ENCODE data around the gene DOCK4.

Gene DOCK4

GRCh38 chr7:111710839-111711380, 495.3 kb downstream of the DOCK4 start:
- H2BK12ac ChIP-seq (ENCODE audit: low read length): no peak overlapping the region

GRCh38 chr7:111708072-111708471, 498.1 kb downstream of the DOCK4 start:
- Histone ChIP-seq H4K91ac (ENCODE audit: low read depth, low read length) (no peak overlapping the region), H3K9ac (ENCODE audit: low read length) (no peak overlapping the region), H4K8ac (ENCODE audit: low read depth, low read length) (no peak overlapping the region), H3K36me3 (ENCODE audit: control insufficient read depth in 1 of 2, insufficient read depth in 2 of 2, low read length in 2 of 2) (no peaks in the 10 kb centered on the region), H3K14ac (ENCODE audit: low read length) (no peak overlapping the region), H3K4me2 (ENCODE audit: low read length) (no peak overlapping the region), H2BK5ac (ENCODE audit: low read depth, low read length, poor library complexity) (no peak overlapping the region), H3K79me1 (ENCODE audit: low read length) (no peaks in the 10 kb centered on the region), H3K23ac (ENCODE audit: low read length) (no peak overlapping the region), H3K4ac (ENCODE audit: low read depth, low read length) (no peak overlapping the region), H3K18ac (ENCODE audit: low read length) (no peak overlapping the region), H3K27ac (ENCODE audit: low read depth, low read length) (no peak overlapping the region), H3K9me3 (ENCODE audit: insufficient read depth, low read depth, low read length) (peaks cover 3% of the 10 kb centered on the region), H3K4me3 (ENCODE audit: low read depth, low read length) (no peak overlapping the region), H3K27me3 (ENCODE audit: insufficient read depth, low read length) (no peaks in the 10 kb centered on the region), H3K79me2 (ENCODE audit: control insufficient read depth, insufficient read depth, low read length, poor library complexity) (no peaks in the 10 kb centered on the region), H2AFZ (ENCODE audit: insufficient read depth, low read length, poor library complexity) (no peak overlapping the region), H4K12ac (ENCODE audit: low read depth, low read length) (no peak overlapping the region), H2BK120ac (ENCODE audit: insufficient read depth, low read length, poor library complexity) (no peak overlapping the region), H3K4me1 (ENCODE audit: control insufficient read depth in 1 of 2, insufficient read depth in 2 of 2, low read length in 2 of 2) (no peaks in the 10 kb centered on the region), H2AK5ac (ENCODE audit: low read length) (no peak overlapping the region), H2BK12ac (ENCODE audit: low read length) (no peak overlapping the region)
- no CpG with 5 or more reads among the region's 4 CpGs for WGBS (ENCODE audit: extremely low coverage, insufficient coverage, insufficient read length)
- DNase-seq: no peak

More at GRCh38 chr7:111710839-111711380, 495.3 kb downstream of the DOCK4 start:
- Histone ChIP-seq H2BK5ac (ENCODE audit: low read depth, low read length, poor library complexity) (no peak overlapping the region), H4K8ac (ENCODE audit: low read depth, low read length) (no peak overlapping the region), H2AK5ac (ENCODE audit: low read length) (no peak overlapping the region), H4K12ac (ENCODE audit: low read depth, low read length) (no peak overlapping the region), H3K36me3 (ENCODE audit: control insufficient read depth in 1 of 2, insufficient read depth in 2 of 2, low read length in 2 of 2) (no peaks in the 10 kb centered on the region), H3K4me2 (ENCODE audit: low read length) (no peak overlapping the region), H3K4me3 (ENCODE audit: low read depth, low read length) (no peak overlapping the region), H3K79me2 (ENCODE audit: control insufficient read depth, insufficient read depth, low read length, poor library complexity) (no peaks in the 10 kb centered on the region), H3K27ac (ENCODE audit: low read depth, low read length) (no peak overlapping the region), H3K14ac (ENCODE audit: low read length) (no peak overlapping the region), H2AFZ (ENCODE audit: insufficient read depth, low read length, poor library complexity) (no peak overlapping the region), H3K79me1 (ENCODE audit: low read length) (no peaks in the 10 kb centered on the region), H3K27me3 (ENCODE audit: insufficient read depth, low read length) (no peaks in the 10 kb centered on the region), H3K4me1 (ENCODE audit: control insufficient read depth in 1 of 2, insufficient read depth in 2 of 2, low read length in 2 of 2) (no peaks in the 10 kb centered on the region), H3K4ac (ENCODE audit: low read depth, low read length) (no peak overlapping the region), H3K18ac (ENCODE audit: low read length) (no peak overlapping the region), H3K9me3 (ENCODE audit: insufficient read depth, low read depth, low read length) (peaks cover under 1% of the 10 kb centered on the region), H3K23ac (ENCODE audit: low read length) (no peak overlapping the region), H3K9ac (ENCODE audit: low read length) (no peak overlapping the region), H2BK120ac (ENCODE audit: insufficient read depth, low read length, poor library complexity) (no peak overlapping the region), H4K91ac (ENCODE audit: low read depth, low read length) (no peak overlapping the region)
- no CpG with 5 or more reads among the region's 1 CpG for WGBS (ENCODE audit: extremely low coverage, insufficient coverage, insufficient read length)
- no peak for DNase-seq

- Histone ChIP-seq H2BK12ac (ENCODE audit: low read length) (no peak overlapping the region), H4K91ac (ENCODE audit: low read depth, low read length) (no peak overlapping the region), H2BK5ac (ENCODE audit: low read depth, low read length, poor library complexity) (no peak overlapping the region), H3K4me2 (ENCODE audit: low read length) (no peak overlapping the region), H2AK5ac (ENCODE audit: low read length) (no peak overlapping the region), H3K4me1 (ENCODE audit: control insufficient read depth in 1 of 2, insufficient read depth in 2 of 2, low read length in 2 of 2) (no peaks in the 10 kb centered on the region), H2BK120ac (ENCODE audit: insufficient read depth, low read length, poor library complexity) (no peak overlapping the region), H3K27ac (ENCODE audit: low read depth, low read length) (no peak overlapping the region), H3K4me3 (ENCODE audit: low read depth, low read length) (no peak overlapping the region), H3K4ac (ENCODE audit: low read depth, low read length) (no peak overlapping the region), H3K18ac (ENCODE audit: low read length) (no peak overlapping the region), H4K12ac (ENCODE audit: low read depth, low read length) (no peak overlapping the region), H4K8ac (ENCODE audit: low read depth, low read length) (no peak overlapping the region), H3K79me1 (ENCODE audit: low read length) (no peaks in the 10 kb centered on the region), H3K14ac (ENCODE audit: low read length) (no peak overlapping the region), H3K23ac (ENCODE audit: low read length) (no peak overlapping the region), H3K79me2 (ENCODE audit: control insufficient read depth, insufficient read depth, low read length, poor library complexity) (no peaks in the 10 kb centered on the region), H2AFZ (ENCODE audit: insufficient read depth, low read length, poor library complexity) (no peak overlapping the region), H3K36me3 (ENCODE audit: control insufficient read depth in 1 of 2, insufficient read depth in 2 of 2, low read length in 2 of 2) (no peaks in the 10 kb centered on the region), H3K9me3 (ENCODE audit: insufficient read depth, low read depth, low read length) (peaks cover 3% of the 10 kb centered on the region), H3K27me3 (ENCODE audit: insufficient read depth, low read length) (no peaks in the 10 kb centered on the region), H3K9ac (ENCODE audit: low read length) (no peak overlapping the region)
- WGBS (ENCODE audit: extremely low coverage, insufficient coverage, insufficient read length): no CpG with 5 or more reads among the region's 5 CpGs
- DNase-seq: no peak
Observed at GRCh38 chr7:111705807-111706206, 500.4 kb downstream of the DOCK4 start.

- Histone ChIP-seq H3K23ac (ENCODE audit: low read length) (no peak overlapping the region), H2AK5ac (ENCODE audit: low read length) (no peak overlapping the region), H3K18ac (ENCODE audit: low read length) (no peak overlapping the region), H2BK5ac (ENCODE audit: low read depth, low read length, poor library complexity) (no peak overlapping the region), H3K4ac (ENCODE audit: low read depth, low read length) (no peak overlapping the region), H4K12ac (ENCODE audit: low read depth, low read length) (no peak overlapping the region), H3K27me3 (ENCODE audit: insufficient read depth, low read length) (no peaks in the 10 kb centered on the region), H2AFZ (ENCODE audit: insufficient read depth, low read length, poor library complexity) (no peak overlapping the region), H3K4me2 (ENCODE audit: low read length) (no peak overlapping the region), H3K14ac (ENCODE audit: low read length) (no peak overlapping the region), H3K79me2 (ENCODE audit: control insufficient read depth, insufficient read depth, low read length, poor library complexity) (no peaks in the 10 kb centered on the region), H3K9me3 (ENCODE audit: insufficient read depth, low read depth, low read length) (no peaks in the 10 kb centered on the region), H4K91ac (ENCODE audit: low read depth, low read length) (no peak overlapping the region), H4K8ac (ENCODE audit: low read depth, low read length) (no peak overlapping the region), H3K79me1 (ENCODE audit: low read length) (no peaks in the 10 kb centered on the region), H3K4me1 (ENCODE audit: control insufficient read depth in 1 of 2, insufficient read depth in 2 of 2, low read length in 2 of 2) (no peaks in the 10 kb centered on the region), H3K9ac (ENCODE audit: low read length) (no peak overlapping the region), H3K36me3 (ENCODE audit: control insufficient read depth in 1 of 2, insufficient read depth in 2 of 2, low read length in 2 of 2) (no peaks in the 10 kb centered on the region), H2BK12ac (ENCODE audit: low read length) (no peak overlapping the region), H2BK120ac (ENCODE audit: insufficient read depth, low read length, poor library complexity) (no peak overlapping the region), H3K27ac (ENCODE audit: low read depth, low read length) (no peak overlapping the region), H3K4me3 (ENCODE audit: low read depth, low read length) (no peak overlapping the region)
- no CpG with 5 or more reads among the region's 1 CpG for WGBS (ENCODE audit: extremely low coverage, insufficient coverage, insufficient read length)
- peak; percentile 66 to 92 for DNase-seq
Observed at GRCh38 chr7:111697771-111698170, 508.4 kb downstream of the DOCK4 start.

Data from trophoblast cell (in vitro differentiated cells and primary cell).